Measurements from ENCODE around the gene CLRN1. TPM values are rescaled to one million over a fixed set of nuclear protein-coding genes. Genes with fewer than 3 reads are reported as not detected.

CLRN1 gene
- total and polyA plus RNA-seq, 4 donors = not detected

DNA sequence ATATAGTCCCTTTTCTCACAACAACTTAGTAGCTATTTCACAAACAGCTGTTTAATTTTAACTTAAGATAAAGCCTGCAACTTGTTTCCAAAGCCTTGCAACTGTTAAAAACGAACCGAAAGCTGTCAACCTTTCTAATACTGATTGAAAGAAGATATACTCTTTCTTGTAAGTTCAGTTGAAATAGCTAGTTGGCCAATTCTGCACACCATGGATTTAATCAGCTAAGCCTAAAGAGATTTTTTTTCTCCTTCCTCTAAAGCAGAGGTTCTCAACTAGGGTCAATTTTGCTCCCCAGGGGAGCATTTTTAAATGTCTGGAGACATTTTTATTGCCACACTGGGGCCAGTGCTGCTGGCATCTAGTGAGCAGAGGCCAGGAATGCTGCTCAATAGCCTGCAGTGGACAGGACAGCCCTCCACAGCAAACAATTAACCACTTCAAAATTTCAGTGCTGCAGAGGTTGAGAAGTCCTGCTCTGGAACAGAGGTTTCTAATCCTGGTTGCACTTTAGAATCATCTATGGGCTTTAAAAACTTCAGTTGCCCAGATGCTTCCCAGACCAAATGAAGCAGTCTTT, 93.4 kb downstream of the CLRN1 start:
- 78% methylated on average over 2 of the region's 2 CpGs for WGBS
- no peaks in the 10 kb centered on the region for H3K4me1 ChIP-seq (ENCODE audit: control insufficient read depth in 4 of 4, insufficient read depth in 4 of 4, low read length in 3 of 4)
- no peak for TF ChIP-seq EGR1 (IDR thresholded peaks at IDR 0.05; ENCODE audit: low read depth in 2 of 2)
- no peak for TF ChIP-seq CTCF (IDR thresholded peaks at IDR 0.05; ENCODE audit: low read depth, low read length, missing input control)
- H3K27ac ChIP-seq (ENCODE audit: low read depth in 1 of 2, low read length in 2 of 2) = no peak overlapping the region
- H3K36me3 ChIP-seq (ENCODE audit: control insufficient read depth in 4 of 4, insufficient read depth in 3 of 4, low read depth in 1 of 4, low read length in 3 of 4) = no peaks in the 10 kb centered on the region
- H3K27me3 ChIP-seq (ENCODE audit: control insufficient read depth in 4 of 4, insufficient read depth in 4 of 4, low read length in 3 of 4) = no peaks in the 10 kb centered on the region
- no peak for DNase-seq (ENCODE audit: low spot score)
- no peak overlapping the region for H3K4me3 ChIP-seq (ENCODE audit: low read depth in 1 of 3, low read length in 3 of 3)
- no peaks in the 10 kb centered on the region for H3K9me3 ChIP-seq (ENCODE audit: control insufficient read depth in 4 of 4, low read length in 3 of 4)
- H3K9ac ChIP-seq (ENCODE audit: low read depth in 1 of 2, low read length in 2 of 2) = no peak overlapping the region

- Histone ChIP-seq H3K9ac (ENCODE audit: low read depth in 1 of 2, low read length in 2 of 2) (no peak overlapping the region), H3K4me3 (ENCODE audit: low read depth in 1 of 3, low read length in 3 of 3) (no peak overlapping the region), H3K27ac (ENCODE audit: low read depth in 1 of 2, low read length in 2 of 2) (no peak overlapping the region), H3K4me1 (ENCODE audit: control insufficient read depth in 4 of 4, insufficient read depth in 4 of 4, low read length in 3 of 4) (no peaks in the 10 kb centered on the region), H3K36me3 (ENCODE audit: control insufficient read depth in 4 of 4, insufficient read depth in 3 of 4, low read depth in 1 of 4, low read length in 3 of 4) (no peaks in the 10 kb centered on the region), H3K27me3 (ENCODE audit: control insufficient read depth in 4 of 4, insufficient read depth in 4 of 4, low read length in 3 of 4) (no peaks in the 10 kb centered on the region), H3K9me3 (ENCODE audit: control insufficient read depth in 4 of 4, low read length in 3 of 4) (no peaks in the 10 kb centered on the region)
- no peak for TF ChIP-seq YY1 (IDR thresholded peaks at IDR 0.05)
- TF ChIP-seq HNF4G (IDR thresholded peaks at IDR 0.05) = no peak
- no peak for TF ChIP-seq GABPA (IDR thresholded peaks at IDR 0.05 in 1 of 2, conservative IDR thresholded peaks at IDR 0.05 in 1 of 2)
- no peak for TF ChIP-seq ZBTB33 (IDR thresholded peaks at IDR 0.05)
- TF ChIP-seq JUND (IDR thresholded peaks at IDR 0.05) = no peak
- no peak for TF ChIP-seq EGR1 (IDR thresholded peaks at IDR 0.05; ENCODE audit: low read depth in 2 of 2)
- TF ChIP-seq FOXA1 (IDR thresholded peaks at IDR 0.05) = no peak
- TF ChIP-seq TAF1 (conservative IDR thresholded peaks at IDR 0.05) = no peak
- TF ChIP-seq ATF3 (IDR thresholded peaks at IDR 0.05) = no peak
- TF ChIP-seq, protein P1, sequence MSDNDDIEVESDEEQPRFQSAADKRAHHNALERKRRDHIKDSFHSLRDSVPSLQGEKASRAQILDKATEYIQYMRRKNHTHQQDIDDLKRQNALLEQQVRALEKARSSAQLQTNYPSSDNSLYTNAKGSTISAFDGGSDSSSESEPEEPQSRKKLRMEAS (IDR thresholded peaks at IDR 0.05) = no peak
- TF ChIP-seq CTCF (IDR thresholded peaks at IDR 0.05; ENCODE audit: low read depth, low read length, missing input control) = no peak
- no peak for TF ChIP-seq RXRA (IDR thresholded peaks at IDR 0.05)
- no peak for TF ChIP-seq FOXA2 (IDR thresholded peaks at IDR 0.05)
- WGBS = 95% methylated on average over 1 of the region's 1 CpG
- DNase-seq (ENCODE audit: low spot score) = no peak
These were observed 94.2 kb downstream of the CLRN1 start for GRCh38 chr3:150878290-150878689.
